Astrocyte of the hippocampus (primary cell): Measurements from ENCODE around the gene RHOH.

Experiments
- DNase-seq: peaks from one replicate; pipeline ENCODE4 v3.0.0; 2011; ENCODE audit warnings: low read depth, low spot score

The RHOH gene

GRCh38 chr4:40205259-40206198 lies 8.7 kb downstream of the RHOH start:
- DNase-seq: no peak

GRCh38 chr4:40206426-40206825 lies 9.6 kb downstream of the RHOH start:
- no peak for DNase-seq

GRCh38 chr4:40209401-40209800 lies 12.6 kb downstream of the RHOH start:
- DNase-seq: no peak

GRCh38 chr4:40210776-40211175 lies 13.9 kb downstream of the RHOH start:
- DNase-seq: no peak

GRCh38 chr4:40211224-40212185 lies 14.7 kb downstream of the RHOH start:
- no peak for DNase-seq

- DNase-seq: peak; percentile 37
These were observed 16.1 kb downstream of the RHOH start for GRCh38 chr4:40212674-40213527.

- no peak for DNase-seq
These were observed 17.2 kb downstream of the RHOH start for GRCh38 chr4:40214038-40214437.

GRCh38 chr4:40214661-40215418 lies 18.0 kb downstream of the RHOH start:
- no peak for DNase-seq

- no peak for DNase-seq
These were observed 20.0 kb downstream of the RHOH start for GRCh38 chr4:40216622-40217366.

- DNase-seq: no peak
These were observed 24.9 kb downstream of the RHOH start for GRCh38 chr4:40221744-40222143.

GRCh38 chr4:40223343-40223742 lies 26.5 kb downstream of the RHOH start:
- no peak for DNase-seq

- no peak for DNase-seq
These were observed 27.6 kb downstream of the RHOH start for GRCh38 chr4:40224432-40224831.

GRCh38 chr4:40225497-40225896 lies 28.7 kb downstream of the RHOH start:
- DNase-seq: no peak

GRCh38 chr4:40227284-40227683 lies 30.5 kb downstream of the RHOH start:
- DNase-seq: no peak

GRCh38 chr4:40228497-40229365 lies 31.9 kb downstream of the RHOH start:
- DNase-seq: no peak

GRCh38 chr4:40231316-40231863 lies 34.6 kb downstream of the RHOH start:
- DNase-seq: no peak

GRCh38 chr4:40232610-40233009 lies 35.8 kb downstream of the RHOH start:
- no peak for DNase-seq

GRCh38 chr4:40233227-40233626 lies 36.4 kb downstream of the RHOH start:
- DNase-seq: no peak
